Nephron (organoid): ENCODE data around the gene GRIP2.

Experiments used
- H3K27ac Mint-ChIP-seq, 3 experiments: 2 replicates each; pipeline ENCODE4 v1.8.0; 2020; ENCODE audit warnings: mixed read lengths in 3 of 3, mild to moderate bottlenecking in 2 of 3, moderate library complexity in 1 of 3
- H3K27me3 Mint-ChIP-seq: 2 replicates; pipeline ENCODE4 v1.8.0; 2021; ENCODE audit warnings: low read depth, mild to moderate bottlenecking, moderate library complexity, mixed read lengths
- H3K36me3 Mint-ChIP-seq: 2 replicates; pipeline ENCODE4 v1.8.0; 2020; ENCODE audit warnings: low read depth, mixed read lengths
- H3K4me1 Mint-ChIP-seq: 2 replicates; pipeline ENCODE4 v1.8.0; 2020; ENCODE audit warnings: mixed read lengths
- H3K4me3 Mint-ChIP-seq, 3 experiments: 2 replicates each; pipeline ENCODE4 v1.8.0; 2020; ENCODE audit warnings: mild to moderate bottlenecking in 3 of 3, mixed read lengths in 3 of 3, moderate library complexity in 2 of 3
- H3K9me3 Mint-ChIP-seq: 2 replicates; pipeline ENCODE4 v1.8.0; 2020; ENCODE audit warnings: mixed read lengths
- CTCF ChIP-seq, 3 experiments: fragments of 200-600 bp; sonication (generic); IDR thresholded peaks; one replicate each; pipeline ENCODE4 v1.5.0; 2021; ENCODE audit warnings: antibody characterized with exemption in 3 of 3; ENCODE audit not compliant: unreplicated experiment in 3 of 3

GRIP2 gene

GRCh38 chr3:14448756-14449727 lies 91.1 kb downstream of the GRIP2 start:
- Mint-ChIP-seq H3K4me1 (peaks cover 32% of the 10 kb centered on the region), H3K36me3 (peaks cover 73% of the 10 kb centered on the region), H3K9me3 (no peaks in the 10 kb centered on the region), H3K4me3 (no peak overlapping the region), H3K27me3 (peaks cover 27% of the 10 kb centered on the region), H3K27ac (no peak overlapping the region)
- TF ChIP-seq CTCF (IDR thresholded peaks at IDR 0.05; ENCODE audit: unreplicated experiment in 3 of 3) = no peak

GRCh38 chr3:14448063-14448462 lies 92.1 kb downstream of the GRIP2 start:
- Mint-ChIP-seq H3K27ac (no peak overlapping the region), H3K36me3 (peaks cover 71% of the 10 kb centered on the region), H3K4me1 (peaks cover 22% of the 10 kb centered on the region), H3K4me3 (no peak overlapping the region), H3K9me3 (no peaks in the 10 kb centered on the region), H3K27me3 (peaks cover 25% of the 10 kb centered on the region)
- no peak for TF ChIP-seq CTCF (IDR thresholded peaks at IDR 0.05; ENCODE audit: unreplicated experiment in 3 of 3)

- Mint-ChIP-seq H3K4me3 (no peak overlapping the region), H3K36me3 (peaks cover 68% of the 10 kb centered on the region), H3K4me1 (peaks cover 12% of the 10 kb centered on the region), H3K27me3 (peaks cover 30% of the 10 kb centered on the region), H3K9me3 (no peaks in the 10 kb centered on the region), H3K27ac (no peak overlapping the region)
- no peak for TF ChIP-seq CTCF (IDR thresholded peaks at IDR 0.05; ENCODE audit: unreplicated experiment in 3 of 3)
Observed at GRCh38 chr3:14446988-14447570, 93.1 kb downstream of the GRIP2 start.

- Mint-ChIP-seq H3K36me3 (peaks cover 58% of the 10 kb centered on the region), H3K4me1 (no peaks in the 10 kb centered on the region), H3K9me3 (no peaks in the 10 kb centered on the region), H3K27me3 (peaks cover 31% of the 10 kb centered on the region), H3K27ac (no peak overlapping the region), H3K4me3 (no peak overlapping the region)
- TF ChIP-seq CTCF (IDR thresholded peaks at IDR 0.05; ENCODE audit: unreplicated experiment in 3 of 3) = no peak
Observed at GRCh38 chr3:14445773-14446172, 94.4 kb downstream of the GRIP2 start.

- no peak overlapping the region for H3K27ac Mint-ChIP-seq
- no peak for TF ChIP-seq CTCF (IDR thresholded peaks at IDR 0.05; ENCODE audit: unreplicated experiment in 3 of 3)
- peaks cover 13% of the 10 kb centered on the region for H3K4me1 Mint-ChIP-seq
- H3K27me3 Mint-ChIP-seq = peaks cover 39% of the 10 kb centered on the region
- H3K36me3 Mint-ChIP-seq = peaks cover 50% of the 10 kb centered on the region
- no peaks in the 10 kb centered on the region for H3K9me3 Mint-ChIP-seq
- H3K4me3 Mint-ChIP-seq = no peak overlapping the region
Observed at GRCh38 chr3:14444380-14444779, 95.8 kb downstream of the GRIP2 start.
